AG04450 (cell line): ENCODE data around the gene CREB5. TPM values are rescaled to one million over a fixed set of nuclear protein-coding genes. Genes with fewer than 3 reads are reported as not detected.

Source experiments
- CTCF ChIA-PET: fragments of 300-600, 350-600 bp; formaldehyde crosslinking; extraction: SDS; loops from one replicate; lab custom pipeline; 2022; ENCODE audit warnings: antibody characterized with exemption, inconsistent platforms; lab: Charles Lee
- POLR2A ChIA-PET: fragments of 350-600 bp; formaldehyde crosslinking; extraction: SDS; loops from one replicate; lab custom pipeline; 2021; ENCODE audit warnings: antibody characterized with exemption, inconsistent platforms; lab: Yijun Ruan, JAX
- DNase-seq: peaks from one replicate; pipeline ENCODE4 v3.0.0-alpha.2; 2011; ENCODE audit warnings: low read depth, low spot score
- H3K27ac ChIP-seq: one replicate; pipeline ENCODE4 v1.5.1; 2012; ENCODE audit warnings: low read depth, low read length, control low read depth
- H3K27me3 ChIP-seq: one replicate; pipeline ENCODE4 v1.6.0; 2012; ENCODE audit warnings: low read length; ENCODE audit not compliant: control insufficient read depth, insufficient read depth
- H3K4me3 ChIP-seq: 2 replicates; pipeline ENCODE4 v1.5.1; 2011; ENCODE audit warnings: mild to moderate bottlenecking, low read depth, low read length, control low read depth
- H3K9me3 ChIP-seq: 2 replicates; pipeline ENCODE4 v1.5.1; 2012; ENCODE audit warnings: low read length; ENCODE audit not compliant: control insufficient read depth, insufficient read depth
- CTCF ChIP-seq: IDR thresholded peaks from 2 replicates; pipeline ENCODE4 v1.5.1; 2011; ENCODE audit warnings: low read depth, low read length, control low read depth, inconsistent platforms
- polyA plus RNA-seq: library from polyadenylated mRNA; depleted of rRNA; stranded (reverse); fragments of >200 nt; gene quantifications from 2 replicates; pipeline ENCODE4 v1.2.3, GENCODE V29; 2011

The CREB5 gene
- polyA plus RNA-seq, 1 experiment: 22.1 TPM

GRCh38 chr7:28668085-28668484 lies 255.8 kb downstream of the CREB5 start:
- H3K27ac ChIP-seq: no peak overlapping the region
- H3K4me3 ChIP-seq: no peak overlapping the region
- TF ChIP-seq CTCF: no peak
- no peaks in the 10 kb centered on the region for H3K9me3 ChIP-seq
- ChIA-PET CTCF (no interaction called here), POLR2A (no interaction called here)
- no peaks in the 10 kb centered on the region for H3K27me3 ChIP-seq
- DNase-seq: no peak

- Histone ChIP-seq H3K27ac (no peak overlapping the region), H3K27me3 (no peaks in the 10 kb centered on the region), H3K4me3 (no peak overlapping the region), H3K9me3 (no peaks in the 10 kb centered on the region)
- DNase-seq: no peak
- POLR2A ChIA-PET: no interaction called here
- no peak for TF ChIP-seq CTCF
- CTCF ChIA-PET: interaction anchor here (0.7 to 0.8 kb wide), 2 partner anchors 43 to 185 kb away, joined by 3 read pairs; no protein-coding TSS in a partner anchor
These were observed 257.0 kb downstream of the CREB5 start for GRCh38 chr7:28669330-28669729.

- no peak for DNase-seq
- Histone ChIP-seq H3K4me3 (no peak overlapping the region), H3K27me3 (no peaks in the 10 kb centered on the region), H3K9me3 (no peaks in the 10 kb centered on the region), H3K27ac (no peak overlapping the region)
- ChIA-PET CTCF (no interaction called here), POLR2A (no interaction called here)
- TF ChIP-seq CTCF: no peak
These were observed 259.2 kb downstream of the CREB5 start for GRCh38 chr7:28671526-28671925.

GRCh38 chr7:28672397-28672797 lies 260.1 kb downstream of the CREB5 start:
- Histone ChIP-seq H3K4me3 (no peak overlapping the region), H3K27me3 (no peaks in the 10 kb centered on the region), H3K9me3 (no peaks in the 10 kb centered on the region), H3K27ac (no peak overlapping the region)
- TF ChIP-seq CTCF: no peak
- no peak for DNase-seq
- ChIA-PET CTCF (no interaction called here), POLR2A (no interaction called here)

- DNase-seq: no peak
- Histone ChIP-seq H3K27me3 (no peaks in the 10 kb centered on the region), H3K9me3 (no peaks in the 10 kb centered on the region), H3K4me3 (no peak overlapping the region), H3K27ac (no peak overlapping the region)
- TF ChIP-seq CTCF: no peak
- POLR2A ChIA-PET: no interaction called here
- CTCF ChIA-PET: no interaction called here
These were observed 262.1 kb downstream of the CREB5 start for GRCh38 chr7:28674359-28674782.
